GM06990 (cell line): Measurements from ENCODE around the gene EGR4.

ENCODE experiments used
- DNase-seq: peaks from one replicate; pipeline ENCODE4 v3.0.0-alpha.2; 2011; ENCODE audit not compliant: insufficient read length; ENCODE audit errors: extremely low read depth
- H3K27me3 ChIP-seq: replicated peaks from 2 replicates; pipeline ENCODE4 v1.6.0; 2011; ENCODE audit warnings: low read length; ENCODE audit not compliant: control insufficient read depth, insufficient read depth
- H3K36me3 ChIP-seq: 2 replicates; pipeline ENCODE4 v1.5.1; 2011; ENCODE audit warnings: low read length; ENCODE audit not compliant: control insufficient read depth, insufficient read depth
- H3K4me3 ChIP-seq: replicated peaks from 2 replicates; pipeline ENCODE4 v1.5.1; 2011; ENCODE audit warnings: low read depth, mild to moderate bottlenecking, control low read depth, low read length
- TF ChIP-seq, protein P1 (sequence below): IDR thresholded peaks from 2 replicates; pipeline ENCODE4 v1.5.1; 2011; ENCODE audit warnings: low read length, control low read depth, mild to moderate bottlenecking, inconsistent platforms; ENCODE audit not compliant: insufficient read depth, poor library complexity, severe bottlenecking

EGR4 gene

DNA sequence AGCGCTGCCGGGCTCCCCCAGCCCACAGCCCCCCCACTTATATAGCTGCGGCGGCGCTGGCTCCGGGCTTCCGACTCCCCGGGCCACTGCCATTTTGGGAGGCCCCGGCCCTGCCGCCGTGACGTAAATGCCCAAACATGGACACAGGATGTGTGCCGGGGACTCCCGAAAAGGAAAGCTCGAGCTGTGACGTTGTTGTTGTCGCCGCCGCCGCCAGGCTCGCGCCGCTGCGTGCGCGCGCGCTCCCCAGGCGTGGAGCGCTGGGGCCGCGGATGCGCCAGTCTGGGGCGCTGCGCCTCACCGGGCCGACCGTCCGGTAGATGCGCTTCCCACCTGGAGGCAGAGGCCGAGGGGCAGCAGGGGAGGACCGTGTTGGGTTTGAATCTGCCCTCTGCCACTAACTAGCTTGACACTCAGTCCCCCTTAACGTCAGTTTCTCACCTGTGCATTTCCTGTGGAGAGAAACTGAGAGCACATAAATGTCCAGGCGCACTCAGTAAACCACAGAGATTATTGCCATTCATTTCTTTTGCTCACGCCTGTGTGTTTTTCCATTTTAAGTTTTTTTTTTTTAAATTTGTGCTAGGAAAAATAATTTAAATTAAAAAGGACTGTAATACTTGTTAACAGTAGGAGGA lies at the start of gene EGR4:
EGR4 (minus strand) TSS at position 15 of the 638 bp plus-strand sequence. CDS start 231 bp downstream, outside the sequence.
- H3K36me3 ChIP-seq = no peaks in the 10 kb centered on the region
- H3K4me3 ChIP-seq = peak within 1 kb of the TSS; percentile 67
- peak; percentile 88 for DNase-seq
- H3K27me3 ChIP-seq = no peaks in the 10 kb centered on the region; the same call in none of the 2 replicates
- TF ChIP-seq, protein P1, sequence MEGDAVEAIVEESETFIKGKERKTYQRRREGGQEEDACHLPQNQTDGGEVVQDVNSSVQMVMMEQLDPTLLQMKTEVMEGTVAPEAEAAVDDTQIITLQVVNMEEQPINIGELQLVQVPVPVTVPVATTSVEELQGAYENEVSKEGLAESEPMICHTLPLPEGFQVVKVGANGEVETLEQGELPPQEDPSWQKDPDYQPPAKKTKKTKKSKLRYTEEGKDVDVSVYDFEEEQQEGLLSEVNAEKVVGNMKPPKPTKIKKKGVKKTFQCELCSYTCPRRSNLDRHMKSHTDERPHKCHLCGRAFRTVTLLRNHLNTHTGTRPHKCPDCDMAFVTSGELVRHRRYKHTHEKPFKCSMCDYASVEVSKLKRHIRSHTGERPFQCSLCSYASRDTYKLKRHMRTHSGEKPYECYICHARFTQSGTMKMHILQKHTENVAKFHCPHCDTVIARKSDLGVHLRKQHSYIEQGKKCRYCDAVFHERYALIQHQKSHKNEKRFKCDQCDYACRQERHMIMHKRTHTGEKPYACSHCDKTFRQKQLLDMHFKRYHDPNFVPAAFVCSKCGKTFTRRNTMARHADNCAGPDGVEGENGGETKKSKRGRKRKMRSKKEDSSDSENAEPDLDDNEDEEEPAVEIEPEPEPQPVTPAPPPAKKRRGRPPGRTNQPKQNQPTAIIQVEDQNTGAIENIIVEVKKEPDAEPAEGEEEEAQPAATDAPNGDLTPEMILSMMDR = peak; percentile 6

DNA sequence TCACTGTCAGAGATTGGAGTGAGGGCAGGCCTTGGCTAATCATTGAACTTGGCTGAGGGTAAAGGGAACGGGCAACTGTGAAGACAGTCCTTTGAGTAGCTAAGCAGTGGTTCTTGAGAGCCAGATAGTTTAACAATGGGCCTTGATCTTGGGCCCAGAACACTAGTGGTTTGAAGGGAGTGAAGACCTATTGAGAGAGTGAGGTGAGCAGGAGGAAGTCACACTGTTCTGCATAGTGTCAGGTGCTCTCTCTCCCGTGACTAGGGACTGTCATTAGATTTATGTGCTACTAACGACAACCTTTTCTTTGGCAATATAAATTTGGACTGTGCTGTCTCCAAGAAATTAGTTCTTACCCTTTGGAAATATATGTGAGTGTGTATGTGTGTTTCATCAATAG lies 47.7 kb upstream of the EGR4 start:
- TF ChIP-seq, protein P1 = no peak
- no peak for DNase-seq
- H3K4me3 ChIP-seq = no peak overlapping the region
- H3K36me3 ChIP-seq = no peaks in the 10 kb centered on the region
- H3K27me3 ChIP-seq = no peaks in the 10 kb centered on the region

DNA sequence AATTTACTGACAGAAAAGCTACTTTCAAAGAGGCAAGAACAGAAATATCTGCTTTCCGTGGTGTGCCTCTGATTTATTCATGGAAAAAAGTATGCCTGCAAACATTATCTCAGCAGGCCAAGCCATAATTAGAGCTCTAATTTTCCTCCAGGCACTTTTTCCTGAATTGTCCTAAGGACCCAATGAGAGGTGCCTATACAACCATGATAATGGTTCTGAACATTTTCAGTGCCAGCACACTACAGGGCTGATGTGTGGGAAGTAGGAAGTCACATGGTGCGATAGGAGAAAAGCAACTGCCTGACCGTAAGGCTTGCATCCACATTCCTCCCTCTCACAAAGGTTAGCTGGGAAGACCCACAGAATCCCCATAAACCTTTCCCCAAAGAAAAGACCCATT lies 45.9 kb upstream of the EGR4 start:
- no peak for DNase-seq
- H3K27me3 ChIP-seq = no peaks in the 10 kb centered on the region
- TF ChIP-seq, protein P1 = no peak

DNA sequence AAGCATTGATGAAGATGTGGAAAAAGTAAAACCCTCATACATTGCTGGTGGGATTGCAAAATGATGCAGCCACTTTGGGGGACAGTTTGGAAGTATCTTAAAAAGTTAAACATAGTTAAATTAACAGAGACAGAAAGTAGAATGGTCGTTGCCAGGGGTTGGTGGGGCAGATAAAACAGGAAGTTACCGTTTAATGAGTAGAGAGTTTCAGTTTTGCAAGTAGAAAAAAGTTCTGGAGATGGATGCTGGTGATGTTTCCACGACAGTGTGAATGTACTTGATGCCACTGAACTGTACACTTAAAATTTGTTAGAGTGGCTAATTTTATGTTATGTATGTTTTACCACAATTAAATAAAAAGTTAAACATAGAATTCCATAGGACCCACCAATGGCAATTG lies 44.5 kb upstream of the EGR4 start:
- H3K36me3 ChIP-seq = no peaks in the 10 kb centered on the region
- no peak overlapping the region for H3K4me3 ChIP-seq
- no peaks in the 10 kb centered on the region for H3K27me3 ChIP-seq
- TF ChIP-seq, protein P1 = no peak
- DNase-seq = no peak

More for the DNA sequence above, 45.9 kb upstream of the EGR4 start:
- Histone ChIP-seq H3K36me3 (no peaks in the 10 kb centered on the region), H3K4me3 (no peak overlapping the region)

DNA sequence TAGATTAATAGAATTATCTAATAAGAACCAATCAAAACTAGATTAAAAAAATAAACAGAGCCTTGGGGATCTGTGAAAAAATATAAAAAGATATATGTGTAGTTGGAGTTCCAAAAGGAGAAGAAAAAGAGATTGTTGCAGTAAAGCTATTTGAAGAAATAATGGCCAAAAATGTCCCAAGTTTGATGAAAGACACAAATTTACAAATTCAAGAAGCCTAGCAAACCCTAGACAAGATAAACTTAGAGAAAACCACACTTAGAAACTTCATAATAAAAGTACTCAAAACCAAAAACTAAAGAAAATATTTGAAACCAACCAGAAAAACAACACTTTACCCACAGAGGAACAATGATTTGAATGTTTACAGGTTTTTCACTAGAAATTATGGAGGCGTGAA lies 41.3 kb upstream of the EGR4 start:
- DNase-seq = no peak
- Histone ChIP-seq H3K36me3 (no peaks in the 10 kb centered on the region), H3K4me3 (no peak overlapping the region), H3K27me3 (no peaks in the 10 kb centered on the region)
- TF ChIP-seq, protein P1 = no peak

DNA sequence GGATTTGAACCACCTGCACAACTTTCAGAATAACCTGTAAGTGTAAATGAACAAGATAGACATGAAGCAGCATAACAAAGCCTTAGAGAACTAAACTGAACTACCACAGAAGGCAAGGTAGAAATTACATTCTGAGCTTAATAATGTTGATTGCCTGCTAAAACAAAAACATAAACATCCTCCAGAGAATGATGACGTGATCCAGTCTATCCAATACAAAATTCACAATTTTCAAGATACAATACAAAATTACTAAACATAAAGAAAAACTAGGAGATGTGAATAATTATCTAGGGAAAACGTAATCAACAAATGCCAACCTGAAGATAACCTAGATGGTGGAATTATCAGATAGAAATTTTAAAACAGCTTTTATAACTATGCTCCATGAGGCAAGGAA lies 40.7 kb upstream of the EGR4 start:
- TF ChIP-seq, protein P1 = no peak
- H3K36me3 ChIP-seq = no peaks in the 10 kb centered on the region

More for the DNA sequence above, 40.7 kb upstream of the EGR4 start:
- Histone ChIP-seq H3K4me3 (no peak overlapping the region), H3K27me3 (no peaks in the 10 kb centered on the region)
- DNase-seq = no peak
